ENCODE data around the gene LRRTM4.

DNA sequence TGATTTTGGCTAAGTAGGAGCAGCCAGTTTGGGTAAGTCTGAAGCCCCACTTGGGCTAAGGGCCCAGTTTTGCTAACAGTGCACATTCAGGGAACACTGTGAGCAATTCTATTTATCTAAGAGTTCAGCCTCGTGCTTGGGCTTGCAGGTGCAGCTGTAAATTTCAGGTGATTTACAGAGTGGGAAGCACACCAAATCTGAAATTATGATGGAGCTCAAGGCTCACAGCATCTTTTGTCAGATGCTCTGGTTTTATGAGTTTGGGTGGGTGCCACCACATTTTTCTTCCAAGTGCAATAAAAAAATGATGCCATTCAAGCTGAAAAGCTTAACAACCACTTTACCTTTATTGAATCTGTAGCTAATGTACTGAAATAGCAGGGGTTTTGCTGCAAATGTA is 671.2 kb downstream of the LRRTM4 start:
- TF ChIP-seq, protein P1, sequence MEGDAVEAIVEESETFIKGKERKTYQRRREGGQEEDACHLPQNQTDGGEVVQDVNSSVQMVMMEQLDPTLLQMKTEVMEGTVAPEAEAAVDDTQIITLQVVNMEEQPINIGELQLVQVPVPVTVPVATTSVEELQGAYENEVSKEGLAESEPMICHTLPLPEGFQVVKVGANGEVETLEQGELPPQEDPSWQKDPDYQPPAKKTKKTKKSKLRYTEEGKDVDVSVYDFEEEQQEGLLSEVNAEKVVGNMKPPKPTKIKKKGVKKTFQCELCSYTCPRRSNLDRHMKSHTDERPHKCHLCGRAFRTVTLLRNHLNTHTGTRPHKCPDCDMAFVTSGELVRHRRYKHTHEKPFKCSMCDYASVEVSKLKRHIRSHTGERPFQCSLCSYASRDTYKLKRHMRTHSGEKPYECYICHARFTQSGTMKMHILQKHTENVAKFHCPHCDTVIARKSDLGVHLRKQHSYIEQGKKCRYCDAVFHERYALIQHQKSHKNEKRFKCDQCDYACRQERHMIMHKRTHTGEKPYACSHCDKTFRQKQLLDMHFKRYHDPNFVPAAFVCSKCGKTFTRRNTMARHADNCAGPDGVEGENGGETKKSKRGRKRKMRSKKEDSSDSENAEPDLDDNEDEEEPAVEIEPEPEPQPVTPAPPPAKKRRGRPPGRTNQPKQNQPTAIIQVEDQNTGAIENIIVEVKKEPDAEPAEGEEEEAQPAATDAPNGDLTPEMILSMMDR (IDR thresholded peaks at IDR 0.05 in 2 of 3, conservative IDR thresholded peaks at IDR 0.05 in 1 of 3; ENCODE audit: control insufficient read depth in 2 of 3, extremely low read depth in 1 of 3, insufficient read depth in 1 of 3, low read depth in 3 of 3, low read length in 3 of 3): no peak
- TF ChIP-seq EZH2 (IDR thresholded peaks at IDR 0.05; ENCODE audit: borderline replicate concordance, control insufficient read depth, low read depth, low read length): no peak

Measured in GM12878 (cell line).